SK-N-SH (cell line): ENCODE measurements around the gene RCAN3. TPM values are rescaled to one million over a fixed set of nuclear protein-coding genes. Genes with fewer than 3 reads are reported as not detected.

Experiments used
- CTCF ChIA-PET: fragments of 300-600, 350-600 bp; formaldehyde crosslinking; extraction: SDS; loops from one replicate; lab custom pipeline; 2021; lab: Yijun Ruan, JAX
- POLR2A ChIA-PET: fragments of 350-600 bp; sonication (Branson Sonifier 250); formaldehyde crosslinking; extraction: SDS; loops from one replicate; lab custom pipeline; 2020; ENCODE audit warnings: antibody characterized with exemption, inconsistent platforms; lab: Yijun Ruan, JAX
- DNase-seq: peaks from one replicate; pipeline ENCODE4 v3.0.0; 2012
- H2AFZ ChIP-seq: fragments of 200-600 bp; sonication (generic); 2 replicates; pipeline ENCODE4 v1.8.1; 2016; ENCODE audit warnings: antibody characterized with exemption, mild to moderate bottlenecking, low read depth
- H3F3A ChIP-seq: fragments of 200-600 bp; sonication (generic); replicated peaks from 2 replicates; pipeline ENCODE3; 2016; ENCODE audit warnings: antibody characterized with exemption, mild to moderate bottlenecking; ENCODE audit not compliant: insufficient read depth
- H3K27ac ChIP-seq, 2 experiments: fragments of 200-500 bp in 1 of 2; fragments of 200-600 bp in 1 of 2; sonication (Bioruptor generic) in 1 of 2; sonication (generic), shearing (Covaris generic) in 1 of 2; 2 replicates each; pipeline versions ENCODE4 v1.5.1 to v1.6.1; 2014 to 2016; ENCODE audit warnings: low read depth in 2 of 2, inconsistent platforms in 1 of 2, low read length in 1 of 2, mild to moderate bottlenecking in 1 of 2, mixed read lengths in 1 of 2
- H3K27me3 ChIP-seq: fragments of 200-600 bp; sonication (generic), shearing (Covaris generic); 2 replicates; pipeline ENCODE4 v1.6.1; 2016; ENCODE audit warnings: mixed run types; ENCODE audit not compliant: insufficient read depth
- H3K36me3 ChIP-seq, 2 experiments: fragments of 200-500 bp in 1 of 2; fragments of 200-600 bp in 1 of 2; sonication (Bioruptor generic) in 1 of 2; sonication (generic) in 1 of 2; replicated peaks in 1 of 2; 2 replicates each; pipeline versions ENCODE3 to v1.5.1; 2014 to 2016; ENCODE audit warnings: low read length in 1 of 2, mild to moderate bottlenecking in 1 of 2; ENCODE audit not compliant: insufficient read depth in 2 of 2, control insufficient read depth in 1 of 2
- H3K4me1 ChIP-seq, 2 experiments: fragments of 200-500 bp in 1 of 2; fragments of 200-600 bp in 1 of 2; sonication (Bioruptor generic) in 1 of 2; sonication (generic), shearing (Covaris generic) in 1 of 2; 2 replicates each; pipeline versions ENCODE4 v1.5.1 to v1.6.1; 2014 to 2016; ENCODE audit warnings: low read depth in 1 of 2, low read length in 1 of 2, mixed run types in 1 of 2; ENCODE audit not compliant: insufficient read depth in 2 of 2, control insufficient read depth in 1 of 2
- H3K4me2 ChIP-seq: fragments of 200-600 bp; sonication (generic), shearing (Covaris generic); 2 replicates; pipeline ENCODE4 v1.6.1; 2017; ENCODE audit warnings: mixed run types
- H3K4me3 ChIP-seq, 2 experiments: fragments of 200-500 bp in 1 of 2; fragments of 200-600 bp in 1 of 2; sonication (Bioruptor generic) in 1 of 2; sonication (generic), shearing (Covaris generic) in 1 of 2; 2 replicates each; pipeline versions ENCODE4 v1.5.1 to v1.8.1; 2014 to 2016; ENCODE audit warnings: low read depth in 2 of 2, inconsistent platforms in 1 of 2, low read length in 1 of 2, mild to moderate bottlenecking in 1 of 2, mixed read lengths in 1 of 2, moderate library complexity in 1 of 2
- H3K79me2 ChIP-seq: fragments of 200-600 bp; sonication (generic); 2 replicates; pipeline ENCODE4 v1.8.1; 2017; ENCODE audit warnings: mild to moderate bottlenecking; ENCODE audit not compliant: insufficient read depth
- H3K9ac ChIP-seq: fragments of 200-600 bp; sonication (generic); 2 replicates; pipeline ENCODE4 v1.6.1; 2017; ENCODE audit warnings: mixed run types
- H3K9me2 ChIP-seq: fragments of 200-600 bp; sonication (generic); 2 replicates; pipeline ENCODE4 v1.6.1; 2017; ENCODE audit warnings: mixed run types
- H3K9me3 ChIP-seq: fragments of 200-600 bp; sonication (generic); 2 replicates; pipeline ENCODE4 v1.6.1; 2017; ENCODE audit warnings: mixed run types, mild to moderate bottlenecking, moderate library complexity
- H4K20me1 ChIP-seq: fragments of 200-600 bp; sonication (generic); 2 replicates; pipeline ENCODE4 v1.6.1; 2017; ENCODE audit warnings: mild to moderate bottlenecking, mixed run types; ENCODE audit not compliant: insufficient read depth
- EZH2phosphoT487 ChIP-seq: fragments of 200-600 bp; sonication (generic); IDR thresholded peaks from 2 replicates; pipeline ENCODE4 v1.6.1; 2017; ENCODE audit warnings: low read depth, mixed run types, mild to moderate bottlenecking, antibody characterized with exemption, moderate library complexity, borderline replicate concordance
- FOXJ3 ChIP-seq: sonication (generic); formaldehyde crosslinking; IDR thresholded peaks from 2 replicates; pipeline ENCODE4 v1.5.1; 2020; ENCODE audit warnings: mild to moderate bottlenecking, missing genetic modification reagents
- FOXM1 ChIP-seq: IDR thresholded peaks from 2 replicates; pipeline ENCODE4 v1.4.0; 2012; ENCODE audit warnings: low read depth, mild to moderate bottlenecking
- JUND ChIP-seq: IDR thresholded peaks from 2 replicates; pipeline ENCODE4 v1.4.0; 2012
- MXI1 ChIP-seq: IDR thresholded peaks from 2 replicates; pipeline ENCODE4 v1.6.1; 2012; ENCODE audit warnings: mild to moderate bottlenecking, low read depth, low read length, improper control_type of control experiment
- NRF1 ChIP-seq: IDR thresholded peaks from 2 replicates; pipeline ENCODE4 v1.6.1; 2012; ENCODE audit warnings: low read depth, mild to moderate bottlenecking, low read length
- POLR2AphosphoS5 ChIP-seq: IDR thresholded peaks from 2 replicates; pipeline ENCODE4 v1.6.1; 2012; ENCODE audit warnings: low read depth, low read length
- RAD21 ChIP-seq: IDR thresholded peaks from 2 replicates; pipeline ENCODE4 v1.6.1; 2012; ENCODE audit warnings: mild to moderate bottlenecking, low read length
- TAF1 ChIP-seq: IDR thresholded peaks from 2 replicates; pipeline ENCODE4 v1.6.1; 2012; ENCODE audit warnings: low read depth, mild to moderate bottlenecking, low read length, moderate library complexity, borderline replicate concordance
- TCF12 ChIP-seq: IDR thresholded peaks from 2 replicates; pipeline ENCODE4 v1.4.0; 2012
- WGBS: methylation state at CpG from one replicate; pipeline ENCODE4 v1.1.6; 2017; ENCODE audit warnings: low lambda C conversion rate; 5-methylcytosine and 5-hydroxymethylcytosine counted together
- polyA plus RNA-seq, 3 experiments: library from polyadenylated mRNA; depleted of rRNA; stranded (reverse); fragments of >200 nt; gene quantifications; 2 replicates each; pipeline ENCODE4 v1.2.3, GENCODE V29; 2012
- TF ChIP-seq, protein P1 (sequence below): IDR thresholded peaks from 2 replicates; pipeline ENCODE4 v1.4.0; 2012; ENCODE audit warnings: low read depth, borderline replicate concordance
- TF ChIP-seq, protein P2 (sequence below): IDR thresholded peaks from 2 replicates; pipeline ENCODE4; 2012
- TF ChIP-seq, protein P3 (sequence below): IDR thresholded peaks from 2 replicates; pipeline ENCODE4 v1.6.1; 2012; ENCODE audit warnings: mild to moderate bottlenecking, low read depth, low read length, moderate library complexity
- TF ChIP-seq, protein P4 (sequence below): IDR thresholded peaks from 2 replicates; pipeline ENCODE4 v1.4.0; 2012; ENCODE audit warnings: low read depth
- TF ChIP-seq, protein P5 (sequence below): fragments of 150-350 bp; IDR thresholded peaks from 2 replicates; pipeline ENCODE4 v1.6.1; 2017; ENCODE audit warnings: antibody characterized with exemption, low read length, low read depth, borderline replicate concordance

RCAN3 gene
- polyA plus RNA-seq, 1 of the 3 experiments (the other 2 are of a cell fraction): 4.8 TPM

DNA sequence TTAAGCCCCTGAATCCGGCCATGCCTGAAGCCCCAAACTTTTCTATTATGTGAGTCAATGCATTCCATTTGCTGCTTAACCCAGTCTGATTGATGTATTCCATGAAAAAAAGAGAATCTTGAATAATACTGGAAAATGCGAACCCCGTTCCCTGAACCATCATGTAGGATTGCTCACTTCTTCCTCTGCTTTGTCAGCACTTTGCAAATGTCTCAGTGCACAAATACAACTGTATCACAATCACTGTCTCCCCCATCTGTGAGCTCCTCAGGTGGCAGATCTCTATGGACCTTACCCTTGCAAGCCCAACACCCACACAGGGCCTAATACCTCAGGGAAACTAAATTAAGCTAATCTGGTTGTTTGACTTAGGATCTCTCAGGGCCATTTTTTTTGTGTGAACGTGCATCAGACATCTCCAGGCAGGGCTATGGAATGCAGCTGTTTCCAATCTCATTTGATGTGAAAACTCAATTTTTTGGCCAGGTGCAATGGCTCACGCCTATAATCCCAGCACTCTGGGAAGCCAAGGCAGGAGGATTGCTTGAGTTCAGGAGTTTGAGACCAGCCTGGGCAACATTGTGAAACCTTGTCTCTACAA, 2.1 kb upstream of the RCAN3 start:
- TF ChIP-seq, protein P1, sequence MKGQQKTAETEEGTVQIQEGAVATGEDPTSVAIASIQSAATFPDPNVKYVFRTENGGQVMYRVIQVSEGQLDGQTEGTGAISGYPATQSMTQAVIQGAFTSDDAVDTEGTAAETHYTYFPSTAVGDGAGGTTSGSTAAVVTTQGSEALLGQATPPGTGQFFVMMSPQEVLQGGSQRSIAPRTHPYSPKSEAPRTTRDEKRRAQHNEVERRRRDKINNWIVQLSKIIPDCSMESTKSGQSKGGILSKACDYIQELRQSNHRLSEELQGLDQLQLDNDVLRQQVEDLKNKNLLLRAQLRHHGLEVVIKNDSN: no peak
- TF ChIP-seq FOXM1 (no peak), RAD21 (no peak), JUND (no peak), POLR2AphosphoS5 (no peak)
- TF ChIP-seq, protein P2, sequence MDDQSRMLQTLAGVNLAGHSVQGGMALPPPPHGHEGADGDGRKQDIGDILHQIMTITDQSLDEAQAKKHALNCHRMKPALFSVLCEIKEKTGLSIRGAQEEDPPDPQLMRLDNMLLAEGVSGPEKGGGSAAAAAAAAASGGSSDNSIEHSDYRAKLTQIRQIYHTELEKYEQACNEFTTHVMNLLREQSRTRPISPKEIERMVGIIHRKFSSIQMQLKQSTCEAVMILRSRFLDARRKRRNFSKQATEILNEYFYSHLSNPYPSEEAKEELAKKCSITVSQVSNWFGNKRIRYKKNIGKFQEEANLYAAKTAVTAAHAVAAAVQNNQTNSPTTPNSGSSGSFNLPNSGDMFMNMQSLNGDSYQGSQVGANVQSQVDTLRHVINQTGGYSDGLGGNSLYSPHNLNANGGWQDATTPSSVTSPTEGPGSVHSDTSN: no peak
- POLR2A ChIA-PET: no interaction called here

DNA sequence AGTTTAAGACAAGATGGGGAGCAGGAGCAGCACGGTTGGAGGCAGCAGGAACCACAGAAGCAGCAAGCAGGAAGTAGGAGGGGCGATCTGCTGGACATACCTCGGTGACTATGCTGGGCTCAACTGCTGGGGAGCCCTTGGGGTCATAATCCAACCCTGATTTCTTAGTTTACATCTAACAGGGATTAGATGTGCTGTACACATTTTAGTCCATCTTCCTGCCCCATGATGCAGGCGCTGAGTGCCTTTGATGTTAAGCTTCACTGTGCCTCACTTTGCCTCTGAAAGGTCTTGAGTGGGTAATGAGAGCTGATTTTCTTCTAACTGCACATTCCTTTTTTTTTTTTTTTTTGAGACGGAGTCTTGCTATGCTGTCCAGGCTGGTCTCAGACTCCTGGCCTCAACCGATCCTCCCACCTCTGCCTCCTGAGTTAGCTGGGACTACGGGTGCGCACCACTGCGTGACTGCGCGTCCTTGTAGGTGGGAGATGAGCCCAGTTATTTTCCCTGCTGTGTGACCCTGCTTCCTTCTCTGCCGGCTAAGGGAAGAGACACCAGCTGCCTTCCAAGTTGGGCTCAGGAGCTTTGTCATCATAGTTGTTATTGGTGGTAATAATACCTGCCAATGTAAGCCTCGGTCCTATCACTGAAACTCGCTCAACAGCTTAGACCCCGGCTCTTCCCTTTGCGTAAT, 1.1 kb upstream of the RCAN3 start:
- no peak for DNase-seq
- H4K20me1 ChIP-seq: no peaks in the 10 kb centered on the region
- H3K9ac ChIP-seq: peak overlapping the region; percentile 82
- H3K79me2 ChIP-seq: peaks cover 20% of the 10 kb centered on the region
- peaks cover 4% of the 10 kb centered on the region for H3F3A ChIP-seq
- no peaks in the 10 kb centered on the region for H3K27me3 ChIP-seq
- no peak for TF ChIP-seq EZH2phosphoT487
- TF ChIP-seq NRF1: no peak
- TF ChIP-seq, protein P3, sequence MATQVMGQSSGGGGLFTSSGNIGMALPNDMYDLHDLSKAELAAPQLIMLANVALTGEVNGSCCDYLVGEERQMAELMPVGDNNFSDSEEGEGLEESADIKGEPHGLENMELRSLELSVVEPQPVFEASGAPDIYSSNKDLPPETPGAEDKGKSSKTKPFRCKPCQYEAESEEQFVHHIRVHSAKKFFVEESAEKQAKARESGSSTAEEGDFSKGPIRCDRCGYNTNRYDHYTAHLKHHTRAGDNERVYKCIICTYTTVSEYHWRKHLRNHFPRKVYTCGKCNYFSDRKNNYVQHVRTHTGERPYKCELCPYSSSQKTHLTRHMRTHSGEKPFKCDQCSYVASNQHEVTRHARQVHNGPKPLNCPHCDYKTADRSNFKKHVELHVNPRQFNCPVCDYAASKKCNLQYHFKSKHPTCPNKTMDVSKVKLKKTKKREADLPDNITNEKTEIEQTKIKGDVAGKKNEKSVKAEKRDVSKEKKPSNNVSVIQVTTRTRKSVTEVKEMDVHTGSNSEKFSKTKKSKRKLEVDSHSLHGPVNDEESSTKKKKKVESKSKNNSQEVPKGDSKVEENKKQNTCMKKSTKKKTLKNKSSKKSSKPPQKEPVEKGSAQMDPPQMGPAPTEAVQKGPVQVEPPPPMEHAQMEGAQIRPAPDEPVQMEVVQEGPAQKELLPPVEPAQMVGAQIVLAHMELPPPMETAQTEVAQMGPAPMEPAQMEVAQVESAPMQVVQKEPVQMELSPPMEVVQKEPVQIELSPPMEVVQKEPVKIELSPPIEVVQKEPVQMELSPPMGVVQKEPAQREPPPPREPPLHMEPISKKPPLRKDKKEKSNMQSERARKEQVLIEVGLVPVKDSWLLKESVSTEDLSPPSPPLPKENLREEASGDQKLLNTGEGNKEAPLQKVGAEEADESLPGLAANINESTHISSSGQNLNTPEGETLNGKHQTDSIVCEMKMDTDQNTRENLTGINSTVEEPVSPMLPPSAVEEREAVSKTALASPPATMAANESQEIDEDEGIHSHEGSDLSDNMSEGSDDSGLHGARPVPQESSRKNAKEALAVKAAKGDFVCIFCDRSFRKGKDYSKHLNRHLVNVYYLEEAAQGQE: no peak
- TF ChIP-seq, protein P4, sequence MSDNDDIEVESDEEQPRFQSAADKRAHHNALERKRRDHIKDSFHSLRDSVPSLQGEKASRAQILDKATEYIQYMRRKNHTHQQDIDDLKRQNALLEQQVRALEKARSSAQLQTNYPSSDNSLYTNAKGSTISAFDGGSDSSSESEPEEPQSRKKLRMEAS: no peak
- no peak for TF ChIP-seq FOXM1
- no peak for TF ChIP-seq MXI1
- TF ChIP-seq TAF1: no peak
- TF ChIP-seq TCF12: no peak
- TF ChIP-seq, protein P1: no peak
- no peak for TF ChIP-seq FOXJ3 (CRISPR knock-in tag)
- TF ChIP-seq POLR2AphosphoS5: no peak
- TF ChIP-seq, protein P5, sequence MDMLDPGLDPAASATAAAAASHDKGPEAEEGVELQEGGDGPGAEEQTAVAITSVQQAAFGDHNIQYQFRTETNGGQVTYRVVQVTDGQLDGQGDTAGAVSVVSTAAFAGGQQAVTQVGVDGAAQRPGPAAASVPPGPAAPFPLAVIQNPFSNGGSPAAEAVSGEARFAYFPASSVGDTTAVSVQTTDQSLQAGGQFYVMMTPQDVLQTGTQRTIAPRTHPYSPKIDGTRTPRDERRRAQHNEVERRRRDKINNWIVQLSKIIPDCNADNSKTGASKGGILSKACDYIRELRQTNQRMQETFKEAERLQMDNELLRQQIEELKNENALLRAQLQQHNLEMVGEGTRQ: no peak
- H3K27ac ChIP-seq: no peak overlapping the region
- no peaks in the 10 kb centered on the region for H3K9me2 ChIP-seq
- peak overlapping the region; percentile 78 to 82; a peak in 3 of 4 replicates for H3K4me3 ChIP-seq
- WGBS: 88% methylated on average over 15 of the region's 16 CpGs
- POLR2A ChIA-PET: interaction anchor here (0.6 kb wide), 1 partner anchor 646 kb away, joined by 3 read pairs; no protein-coding TSS in a partner anchor
- CTCF ChIA-PET: interaction anchor here (1.0 to 3.1 kb wide), 6 partner anchors 10 to 301 kb away, joined by 3 to 12 read pairs (median 6); partner anchors contain the start of gene NIPAL3
- H3K9me3 ChIP-seq: no peaks in the 10 kb centered on the region
- peak overlapping the region; percentile 71 for H2AFZ ChIP-seq
- H3K36me3 ChIP-seq: peaks cover 0 to 5% of the 10 kb centered on the region in 2 experiments
- H3K4me2 ChIP-seq: peak overlapping the region; percentile 86
- peaks cover 0 to 7% of the 10 kb centered on the region in 2 experiments; a peak in 1 of 4 replicates for H3K4me1 ChIP-seq

More for the DNA sequence above, 2.1 kb upstream of the RCAN3 start:
- H3K9ac ChIP-seq: no peak overlapping the region
- DNase-seq: no peak
- no peaks in the 10 kb centered on the region for H3K27me3 ChIP-seq
- no peaks in the 10 kb centered on the region for H3K9me3 ChIP-seq
- H3K79me2 ChIP-seq: peaks cover 19% of the 10 kb centered on the region
- no peak overlapping the region for H3K27ac ChIP-seq
- no peak overlapping the region for H3K4me2 ChIP-seq
- CTCF ChIA-PET: interaction anchor here (1.2 kb wide), 1 partner anchor 10 kb away, joined by 5 read pairs; no protein-coding TSS in a partner anchor
- H2AFZ ChIP-seq: no peak overlapping the region
- H3K4me3 ChIP-seq: no peak overlapping the region
- H3F3A ChIP-seq: peaks cover 4% of the 10 kb centered on the region
- H3K9me2 ChIP-seq: no peaks in the 10 kb centered on the region
- H4K20me1 ChIP-seq: no peaks in the 10 kb centered on the region
- peaks cover 0 to 5% of the 10 kb centered on the region in 2 experiments for H3K36me3 ChIP-seq
- peaks cover 0 to 7% of the 10 kb centered on the region in 2 experiments; a peak in 1 of 4 replicates for H3K4me1 ChIP-seq
- 94% methylated on average over 5 of the region's 5 CpGs for WGBS
